ENCODE measurements around the gene FERMT2. TPM values are rescaled to one million over a fixed set of nuclear protein-coding genes. Genes with fewer than 3 reads are reported as not detected.

Gene FERMT2
- total RNA-seq, 2 donors from 2014 or later, result 0.62 to 0.78 TPM

- no peaks in the 10 kb centered on the region for H3K27me3 Mint-ChIP-seq
- ATAC-seq (no peak), DNase-seq (ENCODE audit: low spot score) (no peak)
- H3K4me3 Mint-ChIP-seq, result no peak overlapping the region
- H3K4me1 Mint-ChIP-seq (ENCODE audit: low read depth in 2 of 2), result no peaks in the 10 kb centered on the region
- no peaks in the 10 kb centered on the region for H3K36me3 Mint-ChIP-seq
- H3K9me3 Mint-ChIP-seq, result no peaks in the 10 kb centered on the region
- no peak overlapping the region for H3K27ac Mint-ChIP-seq
Observed at GRCh38 chr14:52906141-52906601, 44.7 kb downstream of the FERMT2 start.

- no peak overlapping the region for H3K27ac Mint-ChIP-seq
- DNase-seq (ENCODE audit: low spot score) (no peak), ATAC-seq (no peak)
- no peaks in the 10 kb centered on the region for H3K4me1 Mint-ChIP-seq (ENCODE audit: low read depth in 2 of 2)
- no peaks in the 10 kb centered on the region for H3K9me3 Mint-ChIP-seq
- no peaks in the 10 kb centered on the region for H3K27me3 Mint-ChIP-seq
- no peaks in the 10 kb centered on the region for H3K36me3 Mint-ChIP-seq
- no peak overlapping the region for H3K4me3 Mint-ChIP-seq
Observed at GRCh38 chr14:52902971-52903619, 47.8 kb downstream of the FERMT2 start.

GRCh38 chr14:52901357-52901980, 49.4 kb downstream of the FERMT2 start:
- Mint-ChIP-seq H3K4me3 (no peak overlapping the region), H3K36me3 (no peaks in the 10 kb centered on the region), H3K27ac (no peak overlapping the region), H3K9me3 (no peaks in the 10 kb centered on the region), H3K4me1 (ENCODE audit: low read depth in 2 of 2) (no peaks in the 10 kb centered on the region), H3K27me3 (no peaks in the 10 kb centered on the region)
- ATAC-seq (no peak), DNase-seq (ENCODE audit: low spot score) (no peak)

GRCh38 chr14:52900731-52901130, 50.1 kb downstream of the FERMT2 start:
- Mint-ChIP-seq H3K4me1 (ENCODE audit: low read depth in 2 of 2) (no peaks in the 10 kb centered on the region), H3K9me3 (no peaks in the 10 kb centered on the region), H3K27me3 (no peaks in the 10 kb centered on the region), H3K36me3 (no peaks in the 10 kb centered on the region), H3K27ac (no peak overlapping the region), H3K4me3 (no peak overlapping the region)
- ATAC-seq (no peak), DNase-seq (ENCODE audit: low spot score) (no peak)

- ATAC-seq, result no peak
- no peaks in the 10 kb centered on the region for H3K36me3 Mint-ChIP-seq
- H3K27ac Mint-ChIP-seq, result no peak overlapping the region
- H3K27me3 Mint-ChIP-seq, result no peaks in the 10 kb centered on the region
- no peak for DNase-seq (ENCODE audit: low spot score)
- no peaks in the 10 kb centered on the region for H3K9me3 Mint-ChIP-seq
- peaks cover 0 to 4% of the 10 kb centered on the region in 2 donors for H3K4me1 Mint-ChIP-seq (ENCODE audit: low read depth in 2 of 2)
- no peak overlapping the region for H3K4me3 Mint-ChIP-seq
Observed at GRCh38 chr14:52898496-52898895, 52.4 kb downstream of the FERMT2 start.

- ATAC-seq, result peak in 1 of 2 donors; percentile 53
- no peak for DNase-seq (ENCODE audit: low spot score)
- Mint-ChIP-seq H3K27me3 (no peaks in the 10 kb centered on the region), H3K27ac (no peak overlapping the region), H3K4me3 (no peak overlapping the region), H3K4me1 (ENCODE audit: low read depth in 2 of 2) (peaks cover 0 to 4% of the 10 kb centered on the region in 2 donors), H3K9me3 (no peaks in the 10 kb centered on the region), H3K36me3 (no peaks in the 10 kb centered on the region)
Observed at GRCh38 chr14:52895000-52895399, 55.9 kb downstream of the FERMT2 start.

GRCh38 chr14:52891800-52892199, 59.0 kb downstream of the FERMT2 start:
- H3K27ac Mint-ChIP-seq, result no peak overlapping the region
- H3K36me3 Mint-ChIP-seq, result no peaks in the 10 kb centered on the region
- peaks cover 0 to 4% of the 10 kb centered on the region in 2 donors for H3K4me1 Mint-ChIP-seq (ENCODE audit: low read depth in 2 of 2)

GRCh38 chr14:52888839-52889838, 61.7 kb downstream of the FERMT2 start:
- Mint-ChIP-seq H3K4me1 (ENCODE audit: low read depth in 2 of 2) (no peaks in the 10 kb centered on the region), H3K27ac (no peak overlapping the region), H3K9me3 (no peaks in the 10 kb centered on the region), H3K36me3 (no peaks in the 10 kb centered on the region), H3K4me3 (no peak overlapping the region), H3K27me3 (no peaks in the 10 kb centered on the region)
- peak in 1 of 2 donors; percentile 36 for ATAC-seq
- DNase-seq (ENCODE audit: low spot score), result no peak

More at GRCh38 chr14:52891800-52892199, 59.0 kb downstream of the FERMT2 start:
- no peaks in the 10 kb centered on the region for H3K9me3 Mint-ChIP-seq
- ATAC-seq (no peak), DNase-seq (ENCODE audit: low spot score) (no peak)
- H3K27me3 Mint-ChIP-seq, result no peaks in the 10 kb centered on the region
- H3K4me3 Mint-ChIP-seq, result no peak overlapping the region

GRCh38 chr14:52888159-52888558, 62.7 kb downstream of the FERMT2 start:
- Mint-ChIP-seq H3K36me3 (no peaks in the 10 kb centered on the region), H3K9me3 (no peaks in the 10 kb centered on the region), H3K4me3 (no peak overlapping the region), H3K27me3 (no peaks in the 10 kb centered on the region), H3K27ac (no peak overlapping the region), H3K4me1 (ENCODE audit: low read depth in 2 of 2) (peaks cover 0 to 3% of the 10 kb centered on the region in 2 donors)
- DNase-seq (ENCODE audit: low spot score) (no peak), ATAC-seq (no peak)

GRCh38 chr14:52885230-52885629, 65.6 kb downstream of the FERMT2 start:
- H3K4me3 Mint-ChIP-seq, result no peak overlapping the region
- no peak for DNase-seq (ENCODE audit: low spot score)
- peaks cover 0 to 3% of the 10 kb centered on the region in 2 donors for H3K4me1 Mint-ChIP-seq (ENCODE audit: low read depth in 2 of 2)
- no peak for ATAC-seq
- no peak overlapping the region for H3K27ac Mint-ChIP-seq
- H3K36me3 Mint-ChIP-seq, result no peaks in the 10 kb centered on the region
- no peaks in the 10 kb centered on the region for H3K27me3 Mint-ChIP-seq
- no peaks in the 10 kb centered on the region for H3K9me3 Mint-ChIP-seq

- Mint-ChIP-seq H3K9me3 (no peaks in the 10 kb centered on the region), H3K4me1 (ENCODE audit: low read depth in 2 of 2) (peaks cover 0 to 3% of the 10 kb centered on the region in 2 donors), H3K27ac (no peak overlapping the region), H3K27me3 (no peaks in the 10 kb centered on the region), H3K36me3 (no peaks in the 10 kb centered on the region), H3K4me3 (no peak overlapping the region)
- ATAC-seq (no peak), DNase-seq (ENCODE audit: low spot score) (no peak)
Observed at GRCh38 chr14:52883658-52884057, 67.2 kb downstream of the FERMT2 start.

- peaks cover 0 to 3% of the 10 kb centered on the region in 2 donors for H3K4me1 Mint-ChIP-seq (ENCODE audit: low read depth in 2 of 2)
- no peaks in the 10 kb centered on the region for H3K27me3 Mint-ChIP-seq
- H3K4me3 Mint-ChIP-seq, result no peak overlapping the region
- H3K36me3 Mint-ChIP-seq, result no peaks in the 10 kb centered on the region
- H3K9me3 Mint-ChIP-seq, result no peaks in the 10 kb centered on the region
- no peak overlapping the region for H3K27ac Mint-ChIP-seq
- no peak for DNase-seq (ENCODE audit: low spot score)
- no peak for ATAC-seq
Observed at GRCh38 chr14:52882824-52883223, 68.0 kb downstream of the FERMT2 start.

GRCh38 chr14:52879958-52880357, 70.9 kb downstream of the FERMT2 start:
- ATAC-seq, result no peak
- Mint-ChIP-seq H3K36me3 (no peaks in the 10 kb centered on the region), H3K4me1 (ENCODE audit: low read depth in 2 of 2) (peaks cover 0 to 3% of the 10 kb centered on the region in 2 donors), H3K4me3 (no peak overlapping the region), H3K27ac (no peak overlapping the region), H3K27me3 (no peaks in the 10 kb centered on the region), H3K9me3 (no peaks in the 10 kb centered on the region)
- DNase-seq (ENCODE audit: low spot score), result no peak

- no peak for ATAC-seq
- DNase-seq (ENCODE audit: low spot score), result no peak
- Mint-ChIP-seq H3K4me1 (ENCODE audit: low read depth in 2 of 2) (peaks cover 0 to 2% of the 10 kb centered on the region in 2 donors), H3K9me3 (no peaks in the 10 kb centered on the region), H3K36me3 (no peaks in the 10 kb centered on the region), H3K4me3 (no peak overlapping the region), H3K27ac (no peak overlapping the region), H3K27me3 (no peaks in the 10 kb centered on the region)
Observed at GRCh38 chr14:52878946-52879345, 71.9 kb downstream of the FERMT2 start.
